GM12875 (cell line): ENCODE data around the gene CYP27B1.

Source experiments
- H3K4me3 ChIP-seq: one replicate; pipeline ENCODE4 v1.5.1; 2011; ENCODE audit warnings: low read depth, low read length, control low read depth
- CTCF ChIP-seq: IDR thresholded peaks from 2 replicates; pipeline ENCODE4 v1.5.1; 2011; ENCODE audit warnings: low read depth, mild to moderate bottlenecking, control low read depth, inconsistent platforms, low read length, moderate library complexity, borderline replicate concordance; ENCODE audit not compliant: insufficient read depth

CYP27B1 gene

GRCh38 chr12:57782608-57783465 is 16.0 kb upstream of the CYP27B1 start, which contains the start of gene TSFM:
TSFM (plus strand) TSS chr12:57782787; CDS start chr12:57782802, 15 bp downstream.
- TF ChIP-seq CTCF: peak; percentile 91
- peak within 1 kb of the TSS; percentile 66 for H3K4me3 ChIP-seq

GRCh38 chr12:57782243-57782607 is 15.3 kb upstream of the CYP27B1 start:
- no peak overlapping the region for H3K4me3 ChIP-seq
- no peak for TF ChIP-seq CTCF

DNA sequence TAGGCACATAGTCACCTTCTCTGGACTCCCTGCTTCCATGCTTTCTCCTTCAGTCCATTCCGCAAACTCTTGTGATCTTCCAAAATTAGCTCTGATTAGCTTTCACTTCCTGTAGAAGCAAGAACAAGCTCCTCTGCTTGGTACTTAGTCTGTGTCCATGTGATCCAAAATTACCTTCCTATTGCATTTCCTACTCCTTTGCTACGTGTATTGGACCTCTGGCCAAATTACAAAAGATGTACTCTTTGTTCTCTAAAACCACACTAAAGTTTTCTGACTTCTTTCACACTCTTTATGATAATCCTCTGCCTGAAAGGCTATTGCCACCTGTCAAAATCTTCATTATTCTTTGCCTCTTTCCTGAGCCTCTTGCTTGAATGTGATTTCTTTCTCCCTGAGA is 14.9 kb upstream of the CYP27B1 start:
- no peak overlapping the region for H3K4me3 ChIP-seq
- no peak for TF ChIP-seq CTCF

- H3K4me3 ChIP-seq: no peak overlapping the region
- TF ChIP-seq CTCF: no peak
Observed at GRCh38 chr12:57781244-57781643, 14.4 kb upstream of the CYP27B1 start.

DNA sequence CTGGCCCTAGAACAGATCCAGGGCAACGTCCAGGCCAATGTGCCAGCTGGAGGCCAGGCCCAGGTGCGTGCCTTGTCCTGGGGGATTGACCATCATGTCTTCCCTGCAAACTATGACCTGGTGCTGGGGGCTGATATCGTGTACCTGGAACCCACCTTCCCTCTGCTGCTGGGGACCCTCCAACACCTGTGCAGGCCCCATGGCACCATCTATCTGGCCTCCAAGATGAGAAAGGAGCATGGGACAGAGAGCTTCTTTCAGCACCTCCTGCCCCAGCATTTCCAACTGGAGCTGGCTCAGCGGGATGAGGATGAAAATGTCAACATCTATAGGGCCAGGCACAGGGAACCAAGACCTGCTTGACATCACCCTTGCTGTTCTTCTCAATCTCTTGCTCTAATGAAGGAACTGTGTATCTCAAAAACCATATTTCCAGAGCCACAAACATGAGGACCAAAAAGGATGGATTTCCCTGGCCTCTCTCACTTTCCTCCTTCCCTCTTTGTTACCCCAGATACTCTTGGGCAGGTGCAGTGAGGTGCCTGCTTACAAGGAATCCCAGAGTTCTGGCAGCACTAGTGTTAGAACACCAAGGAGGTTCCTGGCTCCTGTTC is 13.5 kb upstream of the CYP27B1 start:
- no peak overlapping the region for H3K4me3 ChIP-seq
- no peak for TF ChIP-seq CTCF

- H3K4me3 ChIP-seq: no peak overlapping the region
- no peak for TF ChIP-seq CTCF
Observed at GRCh38 chr12:57779736-57780135, 12.9 kb upstream of the CYP27B1 start.

DNA sequence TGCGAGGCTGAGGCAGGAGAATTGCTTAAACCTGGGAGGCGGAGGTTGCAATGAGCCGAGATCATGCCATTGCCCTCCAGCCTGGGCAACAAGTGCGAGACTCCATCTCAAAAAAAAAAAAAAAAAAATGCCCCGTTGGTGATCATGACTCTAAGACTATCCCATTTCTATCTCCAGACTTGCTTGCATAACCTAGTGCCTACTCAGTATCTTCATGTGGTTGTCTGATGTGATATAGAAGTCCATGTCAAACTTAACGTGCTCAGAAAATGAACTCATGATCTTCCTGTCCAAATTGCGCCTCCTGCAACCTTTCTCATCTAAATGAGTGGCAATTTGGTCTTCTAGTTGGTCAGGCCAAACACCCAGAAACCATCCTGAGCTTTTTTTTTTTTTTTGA is 11.0 kb upstream of the CYP27B1 start:
- H3K4me3 ChIP-seq: no peak overlapping the region
- TF ChIP-seq CTCF: no peak
